H1 (cell line): ENCODE results near the gene CIB4. TPM values are rescaled to one million over a fixed set of nuclear protein-coding genes. Genes with fewer than 3 reads are reported as not detected.

Experiments
- BACH1 ChIP-seq: IDR thresholded peaks from 2 replicates; pipeline ENCODE4 v1.6.1; 2012; ENCODE audit warnings: low read length, improper control_type of control experiment
- CEBPB ChIP-seq: IDR thresholded peaks from 2 replicates; pipeline ENCODE4 v1.6.1; 2012; ENCODE audit warnings: low read depth, low read length
- CTBP2 ChIP-seq: IDR thresholded peaks from 2 replicates; pipeline ENCODE4 v1.7.0; 2011; ENCODE audit warnings: borderline replicate concordance, mild to moderate bottlenecking, moderate library complexity, mixed read lengths, low read length; ENCODE audit not compliant: insufficient read depth, insufficient read length
- EZH2 ChIP-seq: fragments of 200-600 bp; sonication (generic); IDR thresholded peaks from 2 replicates; pipeline ENCODE4 v1.7.1; 2012; ENCODE audit warnings: low read depth, mild to moderate bottlenecking, moderate library complexity, low read length, inconsistent platforms; ENCODE audit not compliant: severe bottlenecking
- GABPA ChIP-seq: IDR thresholded peaks from 2 replicates; pipeline ENCODE4 v1.6.1; 2011; ENCODE audit warnings: mild to moderate bottlenecking, low read length, moderate library complexity, borderline replicate concordance; ENCODE audit not compliant: insufficient read depth
- JUND ChIP-seq: IDR thresholded peaks from 2 replicates; pipeline ENCODE4 v1.6.1; 2011; ENCODE audit warnings: mild to moderate bottlenecking, improper control_type of control experiment, low read length
- KDM5A ChIP-seq: fragments of 200-600 bp; IDR thresholded peaks from 2 replicates; pipeline ENCODE4 v1.7.1; 2012; ENCODE audit warnings: mild to moderate bottlenecking, low read length, inconsistent platforms, mixed read lengths
- RAD21 ChIP-seq, 2 experiments: IDR thresholded peaks in 1 of 2; conservative IDR thresholded peaks in 1 of 2; 2 replicates each; pipeline ENCODE4 v1.6.1; 2011; ENCODE audit warnings: low read depth in 2 of 2, low read length in 2 of 2, improper control_type of control experiment in 1 of 2, inconsistent platforms in 1 of 2, mild to moderate bottlenecking in 1 of 2, moderate library complexity in 1 of 2
- RXRA ChIP-seq: IDR thresholded peaks from 2 replicates; pipeline ENCODE4 v1.6.1; 2011; ENCODE audit warnings: low read depth, mild to moderate bottlenecking, low read length, moderate library complexity; ENCODE audit not compliant: insufficient read depth
- SP4 ChIP-seq: IDR thresholded peaks from 2 replicates; pipeline ENCODE4 v1.6.1; 2012; ENCODE audit warnings: low read length, inconsistent platforms
- YY1 ChIP-seq: IDR thresholded peaks from 2 replicates; pipeline ENCODE4 v1.6.1; 2011; ENCODE audit warnings: low read depth, mild to moderate bottlenecking, low read length
- polyA plus RNA-seq, 7 experiments: library from polyadenylated mRNA; depleted of rRNA in 3 of 7; stranded (reverse) in 5 of 7; unstranded in 2 of 7; fragments of >200 nt in 5 of 7; fragments of 200-250 nt in 2 of 7; gene quantifications; 1 replicate in 5 of 7; 2 replicates in 1 of 7; 4 replicates in 1 of 7; pipeline versions ENCODE4 v1.2.1 to v1.2.3, GENCODE V29; 2011 to 2013; ENCODE audit warnings: missing spikeins in 2 of 7, mixed read lengths in 2 of 7
- total RNA-seq: library from RNA; stranded (reverse); fragmentation: NEBNext Ultra II Directional; extraction: Animal tissue kit (Norgen Biotek cat#: 25700); gene quantifications from 2 replicates; pipeline ENCODE4 v1.2.1, GENCODE V29; 2021

The CIB4 gene
- total and polyA plus RNA-seq, 2 of the 8 experiments (the other 6 are each of a cell fraction or from before 2014, with no cell fraction given): not detected

- TF ChIP-seq SP4 (no peak), BACH1 (no peak), KDM5A (no peak), EZH2 (no peak), CEBPB (no peak), GABPA (no peak), YY1 (no peak), RAD21 (IDR thresholded peaks at IDR 0.05 in 1 of 2, conservative IDR thresholded peaks at IDR 0.05 in 1 of 2; ENCODE audit: low read depth in 2 of 2, low read length in 2 of 2) (no peak), RXRA (no peak), JUND (no peak), CTBP2 (no peak)
These were observed 57.7 kb downstream of the CIB4 start (continued) for GRCh38 chr2:26583381-26583911.
